ENCODE data around the gene ATP6V0A4.

- TF ChIP-seq CTCF (IDR thresholded peaks at IDR 0.05), result no peak
- TF ChIP-seq EP300 (IDR thresholded peaks at IDR 0.05), result no peak
- TF ChIP-seq POLR2AphosphoS5 (IDR thresholded peaks at IDR 0.05), result no peak
- TF ChIP-seq POLR2A (IDR thresholded peaks at IDR 0.05), result no peak
Measured at GRCh38 chr7:138661069-138661635, 136.8 kb downstream of the ATP6V0A4 start.

All from upper lobe of left lung (tissue), 4 donors.